UCSD-AML1 (cell line): ENCODE results near the gene MTMR12.
"Not testable (repeated sequence)": the region's sequence is repeated elsewhere in the genome, so short reads cannot be mapped to it uniquely, and the experiment has no call there.

Experiments used
- DNase-seq: peaks from one replicate; lab custom pipeline; 2025; ENCODE audit not compliant: unreplicated experiment; lab: John Stamatoyannopoulos, UW

The MTMR12 gene

GRCh38 chr5:32233696-32234447, 78.9 kb downstream of the MTMR12 start:
- DNase-seq = peak; percentile 63

- no peak for DNase-seq
Measured at GRCh38 chr5:32233220-32233695, 79.5 kb downstream of the MTMR12 start.

GRCh38 chr5:32232441-32233219, 80.1 kb downstream of the MTMR12 start:
- DNase-seq = peak; percentile 78

GRCh38 chr5:32231929-32232328, 80.8 kb downstream of the MTMR12 start:
- peak; percentile 51 for DNase-seq

- no peak for DNase-seq
Measured at GRCh38 chr5:32231241-32231640, 81.5 kb downstream of the MTMR12 start.

GRCh38 chr5:32230356-32231099, 82.2 kb downstream of the MTMR12 start:
- no peak for DNase-seq

- no peak for DNase-seq
Measured at GRCh38 chr5:32229586-32229985, 83.2 kb downstream of the MTMR12 start.

- no peak for DNase-seq
Measured at GRCh38 chr5:32228816-32229215, 83.9 kb downstream of the MTMR12 start.

GRCh38 chr5:32225445-32225844, 87.3 kb downstream of the MTMR12 start:
- DNase-seq = no peak

GRCh38 chr5:32223972-32224609, 88.6 kb downstream of the MTMR12 start:
- no peak for DNase-seq

- no peak for DNase-seq
Measured at GRCh38 chr5:32222723-32223470, 89.8 kb downstream of the MTMR12 start.

GRCh38 chr5:32217886-32218396, 94.8 kb downstream of the MTMR12 start:
- no peak for DNase-seq

GRCh38 chr5:32214344-32214743, 98.4 kb downstream of the MTMR12 start:
- not testable (repeated sequence) for DNase-seq

- DNase-seq = no peak
Measured at GRCh38 chr5:32210151-32210550, 102.6 kb downstream of the MTMR12 start.

- DNase-seq = not testable (repeated sequence)
Measured at GRCh38 chr5:32208837-32209236, 103.9 kb downstream of the MTMR12 start.

- DNase-seq = no peak
Measured at GRCh38 chr5:32207355-32207634, 105.4 kb downstream of the MTMR12 start.

- peak; percentile 16 for DNase-seq
Measured at GRCh38 chr5:32206509-32207354, 106.0 kb downstream of the MTMR12 start.

GRCh38 chr5:32206053-32206452, 106.7 kb downstream of the MTMR12 start:
- no peak for DNase-seq

GRCh38 chr5:32202394-32202793, 110.3 kb downstream of the MTMR12 start:
- DNase-seq = no peak
